Fibroblast of pulmonary artery (primary cell): Measurements from ENCODE around the gene POLR2E.

Source experiments
- DNase-seq: peaks from one replicate; pipeline ENCODE4 v3.0.0-alpha.2; 2010; ENCODE audit warnings: low read depth
- H3K4me3 ChIP-seq: replicated peaks from 2 replicates; pipeline ENCODE4 v1.5.1; 2011; ENCODE audit warnings: low read depth, mild to moderate bottlenecking, control low read depth, low read length, moderate library complexity
- TF ChIP-seq, protein P1 (sequence below): IDR thresholded peaks from 2 replicates; pipeline ENCODE4 v1.5.1; 2011; ENCODE audit warnings: mild to moderate bottlenecking, control low read depth, low read length, inconsistent platforms; ENCODE audit errors: missing control alignments

POLR2E gene

GRCh38 chr19:1138121-1138520 lies 42.9 kb upstream of the POLR2E start:
- no peak for DNase-seq
- TF ChIP-seq, protein P1, sequence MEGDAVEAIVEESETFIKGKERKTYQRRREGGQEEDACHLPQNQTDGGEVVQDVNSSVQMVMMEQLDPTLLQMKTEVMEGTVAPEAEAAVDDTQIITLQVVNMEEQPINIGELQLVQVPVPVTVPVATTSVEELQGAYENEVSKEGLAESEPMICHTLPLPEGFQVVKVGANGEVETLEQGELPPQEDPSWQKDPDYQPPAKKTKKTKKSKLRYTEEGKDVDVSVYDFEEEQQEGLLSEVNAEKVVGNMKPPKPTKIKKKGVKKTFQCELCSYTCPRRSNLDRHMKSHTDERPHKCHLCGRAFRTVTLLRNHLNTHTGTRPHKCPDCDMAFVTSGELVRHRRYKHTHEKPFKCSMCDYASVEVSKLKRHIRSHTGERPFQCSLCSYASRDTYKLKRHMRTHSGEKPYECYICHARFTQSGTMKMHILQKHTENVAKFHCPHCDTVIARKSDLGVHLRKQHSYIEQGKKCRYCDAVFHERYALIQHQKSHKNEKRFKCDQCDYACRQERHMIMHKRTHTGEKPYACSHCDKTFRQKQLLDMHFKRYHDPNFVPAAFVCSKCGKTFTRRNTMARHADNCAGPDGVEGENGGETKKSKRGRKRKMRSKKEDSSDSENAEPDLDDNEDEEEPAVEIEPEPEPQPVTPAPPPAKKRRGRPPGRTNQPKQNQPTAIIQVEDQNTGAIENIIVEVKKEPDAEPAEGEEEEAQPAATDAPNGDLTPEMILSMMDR: no peak
- H3K4me3 ChIP-seq: no peak overlapping the region

- TF ChIP-seq, protein P1: no peak
- DNase-seq: no peak
Measured at GRCh38 chr19:1136621-1137317, 41.6 kb upstream of the POLR2E start.

GRCh38 chr19:1136201-1136600 lies 41.0 kb upstream of the POLR2E start:
- H3K4me3 ChIP-seq: no peak overlapping the region
- no peak for DNase-seq

More at GRCh38 chr19:1136621-1137317, 41.6 kb upstream of the POLR2E start:
- no peak overlapping the region for H3K4me3 ChIP-seq

DNA sequence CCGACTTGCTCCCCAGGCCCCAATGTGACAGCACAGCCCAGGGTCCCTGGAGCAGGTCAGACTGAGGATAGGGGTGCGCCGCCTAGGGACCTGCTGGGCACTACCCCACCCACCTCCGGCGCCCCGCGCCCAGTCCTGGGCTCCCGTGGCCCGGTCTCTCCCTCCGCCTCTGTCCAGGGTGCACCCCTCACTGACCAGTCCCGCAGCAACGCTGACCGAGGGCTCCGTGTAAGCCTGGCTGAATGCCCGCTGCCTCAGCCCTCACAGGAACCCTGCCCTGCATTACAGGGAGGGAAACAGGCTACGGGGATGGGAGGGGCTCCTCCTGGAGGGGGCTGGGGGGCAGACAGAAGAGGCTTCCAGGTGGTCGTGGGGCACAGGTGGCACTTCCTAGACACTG lies 40.3 kb upstream of the POLR2E start:
- H3K4me3 ChIP-seq: no peak overlapping the region
- no peak for DNase-seq
- TF ChIP-seq, protein P1: no peak

More at GRCh38 chr19:1136201-1136600, 41.0 kb upstream of the POLR2E start:
- TF ChIP-seq, protein P1: no peak

DNA sequence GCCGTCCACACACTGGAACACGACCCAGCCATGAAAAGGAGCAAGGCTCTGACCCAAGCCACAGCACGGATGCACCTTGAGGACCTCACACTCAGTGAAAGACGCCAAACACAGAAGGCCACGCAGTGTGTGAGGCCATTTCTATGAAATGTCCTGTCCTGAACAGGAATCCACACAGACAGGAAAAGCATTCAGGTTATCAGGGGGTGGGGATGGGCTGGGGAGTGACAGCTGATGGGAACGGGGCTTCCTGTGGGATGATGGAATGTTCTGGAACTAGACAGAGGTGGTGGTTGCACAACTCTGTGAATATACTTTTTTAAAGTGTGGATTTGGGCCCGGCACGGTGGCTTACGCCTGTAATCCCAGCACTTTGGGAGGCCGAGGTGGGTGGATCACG lies 39.3 kb upstream of the POLR2E start:
- DNase-seq: peak; percentile 59
- H3K4me3 ChIP-seq: no peak overlapping the region
- TF ChIP-seq, protein P1: no peak

DNA sequence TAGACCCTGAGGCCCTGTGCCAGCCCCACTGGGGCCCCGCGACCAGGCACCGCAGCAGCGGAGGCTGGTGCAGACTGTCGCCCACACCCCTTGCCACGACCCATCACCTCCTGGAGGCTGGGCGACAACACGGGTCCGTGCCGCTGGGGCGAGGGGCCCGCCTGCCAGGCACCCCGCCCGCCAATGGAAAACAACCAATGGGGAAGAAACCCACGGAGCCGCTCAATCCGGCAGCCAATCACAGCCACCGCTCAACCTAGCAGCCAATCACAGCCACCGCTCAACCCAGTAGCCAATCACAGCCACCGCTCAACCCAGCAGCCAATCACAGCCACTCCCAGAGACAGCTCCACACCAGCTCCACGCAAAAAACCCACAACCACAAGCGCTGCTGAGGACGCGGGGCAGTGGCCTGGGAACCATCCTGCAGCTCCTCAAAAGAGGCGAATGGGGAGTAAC lies 38.3 kb upstream of the POLR2E start:
- no peak for DNase-seq
- no peak overlapping the region for H3K4me3 ChIP-seq
- TF ChIP-seq, protein P1: no peak
